HCT116 (cell line): ENCODE data around the gene SH3BGRL3. TPM values are rescaled to one million over a fixed set of nuclear protein-coding genes. Genes with fewer than 3 reads are reported as not detected.

Experiments
- ATAC-seq: fragments of 200-7000 bp; cut with Tn5 transposase; 2 replicates; pipeline ENCODE4 v1.9.1; 2020; ENCODE audit warnings: mild to moderate bottlenecking, moderate library complexity
- BruUV-seq: library from RNA; stranded (reverse); fragments of 400-500 nt; replicated peaks from 2 replicates; lab custom pipeline; 2021; lab: Mats Ljungman, UMichigan
- CTCF ChIA-PET: fragments of 300-600 bp; sonication (Branson Sonifier 250); formaldehyde crosslinking; loops from one replicate; lab custom pipeline; 2021; ENCODE audit warnings: antibody characterized with exemption; lab: Charles Lee
- POLR2A ChIA-PET: fragments of 300-600, 350-600 bp; sonication (Branson Sonifier 250); formaldehyde crosslinking; loops from one replicate; lab custom pipeline; 2021; ENCODE audit warnings: antibody characterized with exemption; lab: Charles Lee
- RAD21 ChIA-PET, 2 experiments: fragments of 300-600 bp; sonication (Branson Sonifier 250); formaldehyde crosslinking; loops; one replicate each; lab custom pipeline; 2023; ENCODE audit warnings: low total read pairs in 2 of 2; ENCODE audit not compliant: uncharacterized antibody in 2 of 2, unreplicated experiment in 2 of 2, low non-redundant PET in 1 of 2; lab: Charles Lee
- DNase-seq: peaks from one replicate; pipeline ENCODE4 v3.0.0-alpha.2; 2010; ENCODE audit warnings: low read depth, low spot score
- H2AFZ ChIP-seq: fragments of 200-600 bp; shearing (Covaris generic), sonication (generic); 2 replicates; pipeline ENCODE4 v1.6.1; 2017; ENCODE audit warnings: low read depth, mixed run types, mixed read lengths, antibody characterized with exemption, low read length; ENCODE audit not compliant: poor library complexity, severe bottlenecking
- H3K27ac ChIP-seq: 2 replicates; pipeline ENCODE4 v1.5.1; 2012; ENCODE audit warnings: low read depth, low read length
- H3K27me3 ChIP-seq: fragments of 200-600 bp; sonication (generic); 2 replicates; pipeline ENCODE4 v1.6.1; 2016; ENCODE audit warnings: mixed run types, low read length, mixed read lengths; ENCODE audit not compliant: insufficient read depth
- H3K36me3 ChIP-seq, 2 experiments: fragments of 200-500 bp in 1 of 2; fragments of 200-600 bp in 1 of 2; sonication (Bioruptor generic) in 1 of 2; sonication (generic) in 1 of 2; 2 replicates each; pipeline versions ENCODE4 v1.5.1 to v1.6.1; 2014 to 2016; ENCODE audit warnings: low read length in 2 of 2, inconsistent platforms in 1 of 2, mixed read lengths in 1 of 2, mixed run types in 1 of 2; ENCODE audit not compliant: insufficient read depth in 2 of 2, control insufficient read depth in 1 of 2
- H3K4me1 ChIP-seq, 2 experiments: fragments of 200-600 bp in 1 of 2; sonication (generic) in 1 of 2; 2 replicates each; pipeline versions ENCODE4 v1.5.1 to v1.6.1; 2012 to 2017; ENCODE audit warnings: low read length in 2 of 2, inconsistent platforms in 1 of 2, mild to moderate bottlenecking in 1 of 2, mixed read lengths in 1 of 2, mixed run types in 1 of 2, moderate library complexity in 1 of 2; ENCODE audit not compliant: insufficient read depth in 2 of 2, control insufficient read depth in 1 of 2
- H3K4me2 ChIP-seq: fragments of 200-600 bp; sonication (generic); 2 replicates; pipeline ENCODE4 v1.6.1; 2017; ENCODE audit warnings: mixed run types, low read length, mixed read lengths
- H3K4me3 ChIP-seq, 2 experiments: fragments of 200-600 bp in 1 of 2; sonication (generic) in 1 of 2; replicated peaks in 1 of 2; 2 replicates each; pipeline ENCODE4 v1.5.1; 2011 to 2016; ENCODE audit warnings: low read length in 2 of 2, control low read depth in 1 of 2, low read depth in 1 of 2, mild to moderate bottlenecking in 1 of 2, mixed read lengths in 1 of 2, mixed run types in 1 of 2
- H3K79me2 ChIP-seq: fragments of 200-600 bp; sonication (generic); 2 replicates; pipeline ENCODE4 v1.6.1; 2017; ENCODE audit warnings: mild to moderate bottlenecking, mixed run types, low read length, moderate library complexity, mixed read lengths; ENCODE audit not compliant: insufficient read depth
- H3K9ac ChIP-seq: fragments of 200-600 bp; sonication (generic); 2 replicates; pipeline ENCODE4 v1.6.1; 2016; ENCODE audit warnings: low read length, mixed read lengths
- H3K9me2 ChIP-seq: fragments of 200-600 bp; sonication (generic), shearing (Covaris generic); 2 replicates; pipeline ENCODE4 v1.6.1; 2017; ENCODE audit warnings: mixed run types, mild to moderate bottlenecking, moderate library complexity; ENCODE audit not compliant: insufficient read depth
- H3K9me3 ChIP-seq, 2 experiments: fragments of 200-500 bp in 1 of 2; fragments of 200-600 bp in 1 of 2; sonication (Bioruptor generic) in 1 of 2; sonication (generic) in 1 of 2; 2 replicates each; pipeline ENCODE4 v1.6.1; 2014 to 2017; ENCODE audit warnings: low read length in 2 of 2, mixed read lengths in 2 of 2, inconsistent platforms in 1 of 2, low read depth in 1 of 2, mild to moderate bottlenecking in 1 of 2, mixed run types in 1 of 2, moderate library complexity in 1 of 2; ENCODE audit not compliant: control insufficient read depth in 1 of 2, insufficient read depth in 1 of 2
- H4K20me1 ChIP-seq: fragments of 200-600 bp; sonication (generic), shearing (Covaris generic); 2 replicates; pipeline ENCODE4 v1.6.1; 2017; ENCODE audit warnings: mixed run types, mild to moderate bottlenecking, moderate library complexity; ENCODE audit not compliant: insufficient read depth
- CBX3 ChIP-seq: IDR thresholded peaks from 2 replicates; pipeline ENCODE4 v1.6.1; 2012; ENCODE audit warnings: low read depth
- EGR1 ChIP-seq: IDR thresholded peaks from 2 replicates; pipeline ENCODE4 v1.6.1; 2012; ENCODE audit warnings: low read depth
- EZH2phosphoT487 ChIP-seq: fragments of 200-600 bp; IDR thresholded peaks from 2 replicates; pipeline ENCODE4 v1.6.1; 2018; ENCODE audit warnings: antibody characterized with exemption, borderline replicate concordance
- FOSL1 ChIP-seq: IDR thresholded peaks from 2 replicates; pipeline ENCODE4 v1.6.1; 2012; ENCODE audit warnings: low read depth
- JUND ChIP-seq: IDR thresholded peaks from 2 replicates; pipeline ENCODE4 v1.6.1; 2012
- MAX ChIP-seq: IDR thresholded peaks from 2 replicates; pipeline ENCODE4 v1.6.1; 2012
- POLR2A ChIP-seq: IDR thresholded peaks from 2 replicates; pipeline ENCODE4 v1.7.0; 2011; ENCODE audit warnings: borderline replicate concordance; ENCODE audit not compliant: insufficient read depth, insufficient read length; ENCODE audit errors: extremely low read depth
- POLR2AphosphoS5 ChIP-seq: IDR thresholded peaks from 2 replicates; pipeline ENCODE4 v1.6.1; 2011; ENCODE audit warnings: mild to moderate bottlenecking, low read depth, low read length, moderate library complexity
- SIN3A ChIP-seq: IDR thresholded peaks from 2 replicates; pipeline ENCODE4 v1.6.1; 2012; ENCODE audit warnings: low read depth
- SP1 ChIP-seq: IDR thresholded peaks from 2 replicates; pipeline ENCODE4 v1.6.1; 2012; ENCODE audit warnings: low read depth
- SRF ChIP-seq: IDR thresholded peaks from 2 replicates; pipeline ENCODE4 v1.6.1; 2012; ENCODE audit warnings: low read depth
- ZFX ChIP-seq: fragments of 450-650 bp; IDR thresholded peaks from 2 replicates; pipeline ENCODE4 v1.6.1; 2017
- intact Hi-C: fragments of 100-400 bp; cut with micrococcal nuclease; formaldehyde crosslinking; loops from 2 replicates; pipeline ENCODE4 v1.10.0; 2022
- total RNA-seq: library from RNA; stranded (reverse); gene quantifications from one replicate; pipeline ENCODE4 v1.2.1, GENCODE V29; 2021; ENCODE audit not compliant: unreplicated experiment
- TF ChIP-seq, protein P1 (sequence below): IDR thresholded peaks from 2 replicates; pipeline ENCODE4 v1.6.1; 2011; ENCODE audit warnings: mild to moderate bottlenecking, low read length, moderate library complexity; ENCODE audit not compliant: insufficient replicate concordance; ENCODE audit errors: extremely low read depth
- TF ChIP-seq, protein P2 (sequence below): IDR thresholded peaks from 2 replicates; pipeline ENCODE4 v1.6.1; 2012

The SH3BGRL3 gene
- total RNA-seq, 1 experiment from 2014 or later = 112 TPM

- TF ChIP-seq, protein P1, sequence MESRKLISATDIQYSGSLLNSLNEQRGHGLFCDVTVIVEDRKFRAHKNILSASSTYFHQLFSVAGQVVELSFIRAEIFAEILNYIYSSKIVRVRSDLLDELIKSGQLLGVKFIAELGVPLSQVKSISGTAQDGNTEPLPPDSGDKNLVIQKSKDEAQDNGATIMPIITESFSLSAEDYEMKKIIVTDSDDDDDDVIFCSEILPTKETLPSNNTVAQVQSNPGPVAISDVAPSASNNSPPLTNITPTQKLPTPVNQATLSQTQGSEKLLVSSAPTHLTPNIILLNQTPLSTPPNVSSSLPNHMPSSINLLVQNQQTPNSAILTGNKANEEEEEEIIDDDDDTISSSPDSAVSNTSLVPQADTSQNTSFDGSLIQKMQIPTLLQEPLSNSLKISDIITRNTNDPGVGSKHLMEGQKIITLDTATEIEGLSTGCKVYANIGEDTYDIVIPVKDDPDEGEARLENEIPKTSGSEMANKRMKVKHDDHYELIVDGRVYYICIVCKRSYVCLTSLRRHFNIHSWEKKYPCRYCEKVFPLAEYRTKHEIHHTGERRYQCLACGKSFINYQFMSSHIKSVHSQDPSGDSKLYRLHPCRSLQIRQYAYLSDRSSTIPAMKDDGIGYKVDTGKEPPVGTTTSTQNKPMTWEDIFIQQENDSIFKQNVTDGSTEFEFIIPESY = no peak
- TF ChIP-seq JUND = no peak
Measured at GRCh38 chr1:26286064-26286416, 6.2 kb downstream of the SH3BGRL3 start (continued).

DNA sequence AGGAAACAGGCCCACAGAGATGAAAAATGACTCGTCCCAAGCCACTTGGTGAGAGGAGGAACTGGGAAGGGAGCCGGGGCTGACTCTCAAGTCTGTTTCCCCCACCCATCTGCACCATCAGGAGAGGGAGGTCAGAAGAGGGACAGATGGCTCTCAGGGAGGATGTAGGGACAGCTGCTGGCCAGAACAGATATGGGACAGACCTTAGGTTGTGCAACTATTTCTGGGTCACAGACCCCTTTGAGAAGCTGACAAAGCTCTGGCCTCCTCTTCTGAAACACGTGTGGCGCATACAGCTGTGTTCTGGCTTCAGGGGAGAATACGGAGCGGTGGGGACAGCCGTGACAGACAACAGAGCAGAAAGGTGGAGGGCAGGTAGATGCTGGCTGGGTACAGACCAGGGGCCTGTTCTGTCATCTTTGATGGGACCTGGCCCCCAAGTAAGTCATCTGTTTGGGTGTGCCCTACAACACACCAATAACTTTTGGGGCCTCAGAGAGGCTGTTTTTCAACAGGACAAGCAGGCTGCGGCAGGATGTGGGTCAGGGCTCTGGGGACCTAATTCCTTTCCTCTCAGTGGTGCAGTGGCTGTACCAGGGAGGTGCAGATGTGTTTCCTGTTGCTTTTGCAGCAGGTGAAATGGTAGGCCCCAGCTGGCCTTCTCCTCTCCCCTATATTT is 7.3 kb downstream of the SH3BGRL3 start:
- no peaks in the 10 kb centered on the region for H3K9me2 ChIP-seq

More for the DNA sequence above, 7.3 kb downstream of the SH3BGRL3 start:
- Histone ChIP-seq H4K20me1 (no peaks in the 10 kb centered on the region), H3K79me2 (no peaks in the 10 kb centered on the region), H3K36me3 (no peaks in the 10 kb centered on the region; a peak in 1 of 4 replicates), H3K9ac (no peak overlapping the region), H3K27me3 (no peaks in the 10 kb centered on the region), H2AFZ (no peak overlapping the region), H3K4me3 (no peak overlapping the region), H3K27ac (no peak overlapping the region), H3K4me1 (peaks cover 22 to 47% of the 10 kb centered on the region in 2 experiments), H3K9me3 (no peaks in the 10 kb centered on the region), H3K4me2 (no peak overlapping the region)
- no peak for DNase-seq
- BruUV-seq = no TSS peak
- CTCF ChIA-PET = interaction anchor here (2.3 to 3.8 kb wide), 3 partner anchors 11 to 130 kb away, joined by 7 to 50 read pairs (median 47); no protein-coding TSS in a partner anchor
- no peak for ATAC-seq
- intact Hi-C loops = no loop called here
- RAD21 ChIA-PET = no interaction called here
- TF ChIP-seq, protein P1 = no peak
- TF ChIP-seq, protein P2, sequence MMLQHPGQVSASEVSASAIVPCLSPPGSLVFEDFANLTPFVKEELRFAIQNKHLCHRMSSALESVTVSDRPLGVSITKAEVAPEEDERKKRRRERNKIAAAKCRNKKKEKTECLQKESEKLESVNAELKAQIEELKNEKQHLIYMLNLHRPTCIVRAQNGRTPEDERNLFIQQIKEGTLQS = no peak
- TF ChIP-seq EGR1 (no peak), JUND (no peak), ZFX (no peak), SRF (no peak), FOSL1 (no peak), POLR2A (no peak), SIN3A (no peak), CBX3 (no peak), EZH2phosphoT487 (no peak), MAX (no peak), POLR2AphosphoS5 (no peak), SP1 (no peak)
- POLR2A ChIA-PET = no interaction called here
